GM12801 (cell line): ENCODE data around the gene GLT8D1.

Source experiments
- CTCF ChIP-seq: IDR thresholded peaks from one replicate; pipeline ENCODE4 v1.5.1; 2011; ENCODE audit warnings: control low read depth; ENCODE audit not compliant: insufficient read length; ENCODE audit errors: extremely low read depth

The GLT8D1 gene

GRCh38 chr3:52649461-52650210 is 56.0 kb downstream of the GLT8D1 start:
- no peak for TF ChIP-seq CTCF

- no peak for TF ChIP-seq CTCF
Measured at GRCh38 chr3:52645549-52645948, 60.0 kb downstream of the GLT8D1 start.
